ENCODE measurements around the gene ZNF142.

ZNF142 gene

GRCh38 chr2:218635719-218636118, 23.7 kb downstream of the ZNF142 start:
- H3K9me3 Mint-ChIP-seq = no peaks in the 10 kb centered on the region
- DNase-seq (ENCODE audit: low spot score) = no peak
- H3K27me3 Mint-ChIP-seq (ENCODE audit: low read depth) = no peaks in the 10 kb centered on the region
- H3K4me1 Mint-ChIP-seq (ENCODE audit: low read depth) = no peaks in the 10 kb centered on the region
- H3K27ac Mint-ChIP-seq = no peak overlapping the region
- no peak overlapping the region for H3K4me3 Mint-ChIP-seq
- peaks cover 36% of the 10 kb centered on the region for H3K36me3 Mint-ChIP-seq (ENCODE audit: low read depth)

- no peaks in the 10 kb centered on the region for H3K4me1 Mint-ChIP-seq (ENCODE audit: low read depth)
- H3K4me3 Mint-ChIP-seq = no peak overlapping the region
Measured at GRCh38 chr2:218631837-218632236, 27.6 kb downstream of the ZNF142 start.

GRCh38 chr2:218627939-218628338, 31.5 kb downstream of the ZNF142 start:
- Mint-ChIP-seq H3K27ac (no peak overlapping the region), H3K9me3 (no peaks in the 10 kb centered on the region), H3K4me1 (ENCODE audit: low read depth) (no peaks in the 10 kb centered on the region), H3K27me3 (ENCODE audit: low read depth) (no peaks in the 10 kb centered on the region), H3K36me3 (ENCODE audit: low read depth) (no peaks in the 10 kb centered on the region), H3K4me3 (no peak overlapping the region)
- DNase-seq (ENCODE audit: low spot score) = no peak

More at GRCh38 chr2:218631837-218632236, 27.6 kb downstream of the ZNF142 start:
- Mint-ChIP-seq H3K36me3 (ENCODE audit: low read depth) (peaks cover 8% of the 10 kb centered on the region), H3K27me3 (ENCODE audit: low read depth) (no peaks in the 10 kb centered on the region), H3K27ac (no peak overlapping the region), H3K9me3 (no peaks in the 10 kb centered on the region)
- no peak for DNase-seq (ENCODE audit: low spot score)

GRCh38 chr2:218626369-218626768, 33.1 kb downstream of the ZNF142 start:
- no peaks in the 10 kb centered on the region for H3K27me3 Mint-ChIP-seq (ENCODE audit: low read depth)
- no peaks in the 10 kb centered on the region for H3K4me1 Mint-ChIP-seq (ENCODE audit: low read depth)
- no peak for DNase-seq (ENCODE audit: low spot score)
- no peak overlapping the region for H3K27ac Mint-ChIP-seq
- no peaks in the 10 kb centered on the region for H3K9me3 Mint-ChIP-seq
- H3K36me3 Mint-ChIP-seq (ENCODE audit: low read depth) = no peaks in the 10 kb centered on the region
- H3K4me3 Mint-ChIP-seq = no peak overlapping the region

GRCh38 chr2:218623366-218623705, 36.1 kb downstream of the ZNF142 start:
- H3K9me3 Mint-ChIP-seq = no peaks in the 10 kb centered on the region
- H3K27me3 Mint-ChIP-seq (ENCODE audit: low read depth) = no peaks in the 10 kb centered on the region
- H3K36me3 Mint-ChIP-seq (ENCODE audit: low read depth) = no peaks in the 10 kb centered on the region
- no peaks in the 10 kb centered on the region for H3K4me1 Mint-ChIP-seq (ENCODE audit: low read depth)
- no peak overlapping the region for H3K4me3 Mint-ChIP-seq
- H3K27ac Mint-ChIP-seq = no peak overlapping the region
- DNase-seq (ENCODE audit: low spot score) = no peak

- Mint-ChIP-seq H3K4me1 (ENCODE audit: low read depth) (no peaks in the 10 kb centered on the region), H3K4me3 (no peak overlapping the region), H3K9me3 (no peaks in the 10 kb centered on the region), H3K36me3 (ENCODE audit: low read depth) (no peaks in the 10 kb centered on the region), H3K27ac (no peak overlapping the region), H3K27me3 (ENCODE audit: low read depth) (no peaks in the 10 kb centered on the region)
- no peak for DNase-seq (ENCODE audit: low spot score)
Measured at GRCh38 chr2:218622606-218623365, 36.6 kb downstream of the ZNF142 start.

GRCh38 chr2:218621007-218621406, 38.4 kb downstream of the ZNF142 start:
- Mint-ChIP-seq H3K27me3 (ENCODE audit: low read depth) (no peaks in the 10 kb centered on the region), H3K4me1 (ENCODE audit: low read depth) (no peaks in the 10 kb centered on the region), H3K4me3 (no peak overlapping the region), H3K36me3 (ENCODE audit: low read depth) (no peaks in the 10 kb centered on the region), H3K27ac (no peak overlapping the region), H3K9me3 (no peaks in the 10 kb centered on the region)
- no peak for DNase-seq (ENCODE audit: low spot score)

GRCh38 chr2:218618102-218618860, 41.1 kb downstream of the ZNF142 start:
- no peaks in the 10 kb centered on the region for H3K4me1 Mint-ChIP-seq (ENCODE audit: low read depth)
- no peak overlapping the region for H3K27ac Mint-ChIP-seq

GRCh38 chr2:218615868-218616315, 43.5 kb downstream of the ZNF142 start:
- H3K4me1 Mint-ChIP-seq (ENCODE audit: low read depth) = no peaks in the 10 kb centered on the region
- H3K4me3 Mint-ChIP-seq = no peak overlapping the region
- DNase-seq (ENCODE audit: low spot score) = no peak
- no peaks in the 10 kb centered on the region for H3K27me3 Mint-ChIP-seq (ENCODE audit: low read depth)
- H3K9me3 Mint-ChIP-seq = no peaks in the 10 kb centered on the region
- H3K27ac Mint-ChIP-seq = no peak overlapping the region
- no peaks in the 10 kb centered on the region for H3K36me3 Mint-ChIP-seq (ENCODE audit: low read depth)

More at GRCh38 chr2:218618102-218618860, 41.1 kb downstream of the ZNF142 start:
- no peak for DNase-seq (ENCODE audit: low spot score)
- Mint-ChIP-seq H3K27me3 (ENCODE audit: low read depth) (no peaks in the 10 kb centered on the region), H3K36me3 (ENCODE audit: low read depth) (no peaks in the 10 kb centered on the region), H3K9me3 (no peaks in the 10 kb centered on the region), H3K4me3 (no peak overlapping the region)

- no peak within 1 kb of the TSS for H3K27ac Mint-ChIP-seq
- H3K9me3 Mint-ChIP-seq = no peaks in the 10 kb centered on the region
- DNase-seq (ENCODE audit: low spot score) = no peak
- H3K4me1 Mint-ChIP-seq (ENCODE audit: low read depth) = no peaks in the 10 kb centered on the region
- H3K36me3 Mint-ChIP-seq (ENCODE audit: low read depth) = no peaks in the 10 kb centered on the region
- no peak within 1 kb of the TSS for H3K4me3 Mint-ChIP-seq
- H3K27me3 Mint-ChIP-seq (ENCODE audit: low read depth) = peaks cover 10% of the 10 kb centered on the region
Measured at GRCh38 chr2:218607436-218608115, 51.8 kb downstream of the ZNF142 start, which contains the start of gene PLCD4. Gene PLCD4, plus strand, starts transcription at chr2:218607899. Its CDS starts 7,841 bp downstream, at chr2:218615740.

GRCh38 chr2:218605432-218605831, 54.0 kb downstream of the ZNF142 start:
- H3K27me3 Mint-ChIP-seq (ENCODE audit: low read depth) = peaks cover 10% of the 10 kb centered on the region
- no peaks in the 10 kb centered on the region for H3K4me1 Mint-ChIP-seq (ENCODE audit: low read depth)
- no peak for DNase-seq (ENCODE audit: low spot score)
- no peak overlapping the region for H3K4me3 Mint-ChIP-seq
- H3K36me3 Mint-ChIP-seq (ENCODE audit: low read depth) = no peaks in the 10 kb centered on the region
- no peak overlapping the region for H3K27ac Mint-ChIP-seq
- H3K9me3 Mint-ChIP-seq = no peaks in the 10 kb centered on the region

Measured in T-helper 2 cell treated with Interferon-gamma antibody and Interleukin-4, amounts not matched to agents 5 μg/mL and 100 μg/mL, for 36 hours (primary cell).